Measurements from ENCODE around the gene ANKRD29.

- TF ChIP-seq EZH2 (IDR thresholded peaks at IDR 0.05; ENCODE audit: low read depth, unreplicated experiment): no peak
- TF ChIP-seq, protein P1, sequence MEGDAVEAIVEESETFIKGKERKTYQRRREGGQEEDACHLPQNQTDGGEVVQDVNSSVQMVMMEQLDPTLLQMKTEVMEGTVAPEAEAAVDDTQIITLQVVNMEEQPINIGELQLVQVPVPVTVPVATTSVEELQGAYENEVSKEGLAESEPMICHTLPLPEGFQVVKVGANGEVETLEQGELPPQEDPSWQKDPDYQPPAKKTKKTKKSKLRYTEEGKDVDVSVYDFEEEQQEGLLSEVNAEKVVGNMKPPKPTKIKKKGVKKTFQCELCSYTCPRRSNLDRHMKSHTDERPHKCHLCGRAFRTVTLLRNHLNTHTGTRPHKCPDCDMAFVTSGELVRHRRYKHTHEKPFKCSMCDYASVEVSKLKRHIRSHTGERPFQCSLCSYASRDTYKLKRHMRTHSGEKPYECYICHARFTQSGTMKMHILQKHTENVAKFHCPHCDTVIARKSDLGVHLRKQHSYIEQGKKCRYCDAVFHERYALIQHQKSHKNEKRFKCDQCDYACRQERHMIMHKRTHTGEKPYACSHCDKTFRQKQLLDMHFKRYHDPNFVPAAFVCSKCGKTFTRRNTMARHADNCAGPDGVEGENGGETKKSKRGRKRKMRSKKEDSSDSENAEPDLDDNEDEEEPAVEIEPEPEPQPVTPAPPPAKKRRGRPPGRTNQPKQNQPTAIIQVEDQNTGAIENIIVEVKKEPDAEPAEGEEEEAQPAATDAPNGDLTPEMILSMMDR (conservative IDR thresholded peaks at IDR 0.05; ENCODE audit: low read depth in 2 of 2): no peak
- TF ChIP-seq ZNF331 (CRISPR knock-in tag; IDR thresholded peaks at IDR 0.05; ENCODE audit: low read depth): no peak
- no peak for TF ChIP-seq REST (IDR thresholded peaks at IDR 0.05; ENCODE audit: unreplicated experiment)
- TF ChIP-seq NANOG (IDR thresholded peaks at IDR 0.05; ENCODE audit: borderline replicate concordance): no peak
- TF ChIP-seq CREB1 (CRISPR knock-in tag; IDR thresholded peaks at IDR 0.05; ENCODE audit: low read depth): no peak
- TF ChIP-seq ZNF114 (CRISPR knock-in tag; IDR thresholded peaks at IDR 0.05): no peak
- TF ChIP-seq, protein P2, sequence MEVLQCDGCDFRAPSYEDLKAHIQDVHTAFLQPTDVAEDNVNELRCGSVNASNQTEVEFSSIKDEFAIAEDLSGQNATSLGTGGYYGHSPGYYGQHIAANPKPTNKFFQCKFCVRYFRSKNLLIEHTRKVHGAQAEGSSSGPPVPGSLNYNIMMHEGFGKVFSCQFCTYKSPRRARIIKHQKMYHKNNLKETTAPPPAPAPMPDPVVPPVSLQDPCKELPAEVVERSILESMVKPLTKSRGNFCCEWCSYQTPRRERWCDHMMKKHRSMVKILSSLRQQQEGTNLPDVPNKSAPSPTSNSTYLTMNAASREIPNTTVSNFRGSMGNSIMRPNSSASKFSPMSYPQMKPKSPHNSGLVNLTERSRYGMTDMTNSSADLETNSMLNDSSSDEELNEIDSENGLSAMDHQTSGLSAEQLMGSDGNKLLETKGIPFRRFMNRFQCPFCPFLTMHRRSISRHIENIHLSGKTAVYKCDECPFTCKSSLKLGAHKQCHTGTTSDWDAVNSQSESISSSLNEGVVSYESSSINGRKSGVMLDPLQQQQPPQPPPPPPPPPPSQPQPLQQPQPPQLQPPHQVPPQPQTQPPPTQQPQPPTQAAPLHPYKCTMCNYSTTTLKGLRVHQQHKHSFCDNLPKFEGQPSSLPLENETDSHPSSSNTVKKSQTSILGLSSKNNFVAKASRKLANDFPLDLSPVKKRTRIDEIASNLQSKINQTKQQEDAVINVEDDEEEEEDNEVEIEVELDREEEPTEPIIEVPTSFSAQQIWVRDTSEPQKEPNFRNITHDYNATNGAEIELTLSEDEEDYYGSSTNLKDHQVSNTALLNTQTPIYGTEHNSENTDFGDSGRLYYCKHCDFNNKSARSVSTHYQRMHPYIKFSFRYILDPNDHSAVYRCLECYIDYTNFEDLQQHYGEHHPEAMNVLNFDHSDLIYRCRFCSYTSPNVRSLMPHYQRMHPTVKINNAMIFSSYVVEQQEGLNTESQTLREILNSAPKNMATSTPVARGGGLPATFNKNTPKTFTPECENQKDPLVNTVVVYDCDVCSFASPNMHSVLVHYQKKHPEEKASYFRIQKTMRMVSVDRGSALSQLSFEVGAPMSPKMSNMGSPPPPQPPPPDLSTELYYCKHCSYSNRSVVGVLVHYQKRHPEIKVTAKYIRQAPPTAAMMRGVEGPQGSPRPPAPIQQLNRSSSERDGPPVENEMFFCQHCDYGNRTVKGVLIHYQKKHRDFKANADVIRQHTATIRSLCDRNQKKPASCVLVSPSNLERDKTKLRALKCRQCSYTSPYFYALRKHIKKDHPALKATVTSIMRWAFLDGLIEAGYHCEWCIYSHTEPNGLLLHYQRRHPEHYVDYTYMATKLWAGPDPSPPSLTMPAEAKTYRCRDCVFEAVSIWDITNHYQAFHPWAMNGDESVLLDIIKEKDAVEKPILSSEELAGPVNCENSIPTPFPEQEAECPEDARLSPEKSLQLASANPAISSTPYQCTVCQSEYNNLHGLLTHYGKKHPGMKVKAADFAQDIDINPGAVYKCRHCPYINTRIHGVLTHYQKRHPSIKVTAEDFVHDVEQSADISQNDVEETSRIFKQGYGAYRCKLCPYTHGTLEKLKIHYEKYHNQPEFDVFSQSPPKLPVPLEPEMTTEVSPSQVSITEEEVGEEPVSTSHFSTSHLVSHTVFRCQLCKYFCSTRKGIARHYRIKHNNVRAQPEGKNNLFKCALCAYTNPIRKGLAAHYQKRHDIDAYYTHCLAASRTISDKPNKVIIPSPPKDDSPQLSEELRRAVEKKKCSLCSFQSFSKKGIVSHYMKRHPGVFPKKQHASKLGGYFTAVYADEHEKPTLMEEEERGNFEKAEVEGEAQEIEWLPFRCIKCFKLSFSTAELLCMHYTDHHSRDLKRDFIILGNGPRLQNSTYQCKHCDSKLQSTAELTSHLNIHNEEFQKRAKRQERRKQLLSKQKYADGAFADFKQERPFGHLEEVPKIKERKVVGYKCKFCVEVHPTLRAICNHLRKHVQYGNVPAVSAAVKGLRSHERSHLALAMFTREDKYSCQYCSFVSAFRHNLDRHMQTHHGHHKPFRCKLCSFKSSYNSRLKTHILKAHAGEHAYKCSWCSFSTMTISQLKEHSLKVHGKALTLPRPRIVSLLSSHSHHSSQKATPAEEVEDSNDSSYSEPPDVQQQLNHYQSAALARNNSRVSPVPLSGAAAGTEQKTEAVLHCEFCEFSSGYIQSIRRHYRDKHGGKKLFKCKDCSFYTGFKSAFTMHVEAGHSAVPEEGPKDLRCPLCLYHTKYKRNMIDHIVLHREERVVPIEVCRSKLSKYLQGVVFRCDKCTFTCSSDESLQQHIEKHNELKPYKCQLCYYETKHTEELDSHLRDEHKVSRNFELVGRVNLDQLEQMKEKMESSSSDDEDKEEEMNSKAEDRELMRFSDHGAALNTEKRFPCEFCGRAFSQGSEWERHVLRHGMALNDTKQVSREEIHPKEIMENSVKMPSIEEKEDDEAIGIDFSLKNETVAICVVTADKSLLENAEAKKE (CRISPR knock-in tag; IDR thresholded peaks at IDR 0.05): no peak
Observed at GRCh38 chr18:23688528-23688927, 25.8 kb upstream of the ANKRD29 start.
